Endothelial cell of hepatic sinusoid (primary cell): ENCODE data around the gene CCDC74A.
"Not testable (repeated sequence)": the region's sequence is repeated elsewhere in the genome, so short reads cannot be mapped to it uniquely, and the experiment has no call there.

ENCODE experiments used
- in situ Hi-C: cut with HindIII; loops from 2 replicates; pipeline ENCODE4 v1.10.0; 2017; ENCODE audit warnings: low sequenced_read_pairs

Gene CCDC74A

DNA sequence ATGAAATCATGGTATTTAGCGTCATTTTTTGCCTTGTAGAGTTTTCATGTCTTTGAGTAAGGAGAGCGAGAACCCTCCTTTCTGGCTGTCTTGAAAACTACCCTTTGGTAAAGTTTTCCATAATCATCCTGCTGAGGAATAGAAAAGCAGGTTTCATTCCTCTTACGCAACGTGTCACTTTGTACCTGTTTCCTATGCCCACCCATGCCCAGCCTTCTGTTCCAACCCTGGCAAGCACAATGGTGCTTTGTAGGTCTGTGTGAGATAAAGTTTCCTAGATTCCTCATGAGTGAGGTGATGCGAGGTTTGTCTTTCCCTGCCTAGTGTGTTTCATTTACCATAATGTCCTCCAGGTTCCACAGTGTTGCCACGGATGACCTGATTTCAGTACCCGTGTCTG lies 29.3 kb downstream of the CCDC74A start:
- in situ Hi-C loops: no loop called here

DNA sequence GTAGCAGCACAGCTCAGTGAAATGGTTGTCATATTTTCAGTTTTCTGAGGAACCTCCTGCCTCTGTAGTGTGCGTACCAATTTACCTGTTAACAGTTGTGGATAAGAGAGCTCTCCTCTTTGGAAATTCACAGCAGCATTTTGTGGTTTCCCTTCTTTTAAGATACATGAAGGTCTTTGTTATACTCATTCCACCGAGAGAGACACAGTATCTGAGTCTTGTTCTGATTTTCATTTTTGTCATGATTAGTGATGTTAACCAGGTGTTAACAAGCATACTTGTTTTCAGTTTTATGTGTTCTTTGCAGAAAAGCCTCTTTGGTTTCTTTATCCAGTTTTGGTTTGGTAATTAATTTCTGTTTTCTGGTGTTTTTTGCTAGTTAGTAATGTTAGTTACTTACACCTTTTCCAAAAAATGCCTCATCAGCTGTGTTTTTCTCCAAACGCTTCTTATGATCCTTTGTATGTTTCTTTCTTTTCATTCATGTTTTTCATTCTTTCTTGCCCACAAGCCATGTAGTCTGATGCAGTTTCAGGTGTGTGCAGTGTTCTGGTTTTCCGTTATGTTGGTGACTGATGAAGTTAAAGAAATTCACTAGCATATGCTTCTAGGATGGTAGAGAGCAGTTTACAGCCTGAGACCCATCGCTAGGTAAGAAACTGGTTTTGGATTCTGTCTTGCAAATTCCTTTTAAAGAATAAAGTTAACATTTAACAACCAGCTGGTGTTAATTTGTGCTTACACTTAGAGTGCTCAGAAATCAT lies 30.1 kb downstream of the CCDC74A start:
- in situ Hi-C loops: no loop called here

DNA sequence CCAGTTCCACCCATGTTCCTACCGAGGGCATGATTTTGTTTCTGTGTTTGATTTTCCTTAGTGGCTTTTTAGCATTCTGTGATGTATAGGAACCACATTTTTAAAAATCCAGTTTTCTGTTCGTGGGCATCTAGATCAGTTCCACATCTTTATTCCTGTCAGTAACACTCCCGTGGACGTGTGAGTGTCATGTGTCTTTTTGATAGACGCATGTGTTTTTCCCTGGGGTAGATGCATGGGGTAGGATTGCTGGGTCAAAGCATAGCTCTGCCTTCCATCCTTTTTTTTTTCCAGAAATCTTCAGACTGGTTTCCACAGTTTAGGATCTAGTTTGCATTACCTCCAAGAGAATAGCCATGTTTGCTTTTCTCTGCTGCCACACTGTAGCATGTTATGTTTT lies 38.7 kb downstream of the CCDC74A start:
- in situ Hi-C loops: no loop called here

DNA sequence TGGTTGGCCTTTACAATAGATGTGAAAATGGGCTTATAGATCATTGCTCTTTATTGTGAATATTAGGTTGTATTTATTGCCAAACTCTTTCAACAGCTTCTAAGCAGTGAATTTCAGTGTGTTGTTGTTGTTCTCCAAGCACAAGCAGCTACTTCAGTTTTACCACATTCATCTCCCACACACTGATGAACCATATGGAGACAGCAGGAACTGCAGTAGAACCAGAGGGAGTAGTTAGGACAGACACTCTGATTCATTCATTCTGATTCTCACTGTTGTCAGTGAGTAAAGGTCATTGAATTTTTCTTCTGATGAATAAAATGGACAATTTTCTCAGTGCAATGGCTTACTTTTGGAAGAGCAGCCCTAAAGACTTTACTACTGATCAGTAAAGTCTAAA lies 40.2 kb downstream of the CCDC74A start:
- in situ Hi-C loops: no loop called here

DNA sequence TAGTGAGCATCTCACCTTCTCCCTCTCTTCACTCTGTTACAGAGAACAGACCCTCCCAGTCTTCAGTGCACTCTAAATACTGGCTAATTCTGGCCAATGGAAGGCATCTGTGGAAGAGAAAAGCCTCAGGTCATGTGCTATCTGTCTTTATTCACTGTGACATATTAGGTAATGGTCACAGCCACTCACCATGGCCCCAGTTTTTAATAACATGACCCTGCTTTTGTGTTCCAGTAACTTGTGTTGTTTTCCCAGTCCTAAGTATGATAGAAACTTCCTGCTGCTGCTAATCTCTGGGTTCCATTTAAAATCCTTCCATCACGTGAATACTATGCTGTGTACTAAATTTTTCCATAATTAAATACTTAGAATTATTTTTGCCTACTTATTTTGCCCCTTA lies 40.7 kb downstream of the CCDC74A start:
- in situ Hi-C loops: not testable (repeated sequence)

DNA sequence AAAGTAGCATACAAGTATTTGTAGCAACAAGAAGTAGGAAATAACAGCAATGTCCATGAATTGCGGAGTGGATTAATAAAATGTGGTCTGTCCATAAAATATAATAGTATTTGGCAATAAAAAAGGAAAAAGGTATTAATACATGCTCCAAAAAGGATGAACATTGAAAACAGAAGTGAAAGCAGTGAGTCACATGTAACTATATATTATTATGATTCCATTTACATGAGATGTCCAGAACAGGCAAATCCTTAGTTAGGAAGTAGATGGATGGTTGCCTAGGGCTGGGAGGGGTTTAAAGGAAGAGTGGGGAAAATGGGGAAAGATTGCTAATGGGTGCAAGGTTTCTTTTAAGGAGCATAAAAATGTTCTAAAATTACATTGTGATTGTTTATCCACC lies 44.5 kb downstream of the CCDC74A start:
- in situ Hi-C loops: no loop called here

DNA sequence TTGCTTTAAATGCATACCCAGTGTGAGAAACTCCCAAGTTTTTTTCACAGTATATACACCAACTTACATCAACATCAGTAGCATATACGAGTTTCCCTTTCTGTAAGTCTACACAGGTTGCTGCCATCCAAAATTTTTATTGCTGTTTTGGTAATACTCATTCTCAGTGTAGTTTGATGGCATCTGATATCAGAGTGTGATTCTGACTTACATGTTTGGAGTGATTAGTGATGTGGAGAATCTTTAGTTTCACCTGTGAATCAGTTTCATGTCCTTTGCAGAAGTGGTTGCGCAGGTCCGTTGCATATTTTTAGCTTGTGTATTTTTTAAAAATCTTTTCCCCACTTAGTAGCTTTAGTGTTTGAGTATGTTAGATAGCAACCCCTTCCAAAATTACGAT lies 50.1 kb downstream of the CCDC74A start:
- in situ Hi-C loops: no loop called here

DNA sequence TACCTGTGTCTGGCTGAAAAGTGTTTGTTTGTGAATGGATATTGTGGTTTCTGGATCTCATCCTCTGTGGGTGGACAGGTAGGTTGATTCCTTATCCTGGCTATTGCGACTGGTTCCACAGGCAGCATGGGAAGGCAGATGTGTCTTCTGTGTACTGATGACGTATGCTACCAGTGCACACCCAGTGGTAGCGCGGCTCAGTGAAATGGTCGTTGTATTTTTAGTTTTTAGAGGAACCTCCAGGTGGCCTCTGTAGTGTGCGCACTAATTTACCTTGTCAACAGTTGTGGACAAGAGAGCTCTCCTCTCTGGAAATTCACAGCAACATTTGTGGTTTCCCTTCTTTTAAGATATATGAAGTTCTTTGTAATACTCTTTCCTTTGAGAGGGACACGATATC lies 52.5 kb downstream of the CCDC74A start:
- in situ Hi-C loops: no loop called here
